GM12872 (cell line): ENCODE measurements around the gene UBAC1.

Experiments used
- TF ChIP-seq, protein P1 (sequence below): IDR thresholded peaks from 3 replicates; pipeline ENCODE4 v1.5.1; 2011; ENCODE audit warnings: low read depth, mild to moderate bottlenecking, low read length, moderate library complexity; ENCODE audit not compliant: insufficient read depth

Gene UBAC1

GRCh38 chr9:135906291-135907005 is 54.7 kb downstream of the UBAC1 start:
- TF ChIP-seq, protein P1, sequence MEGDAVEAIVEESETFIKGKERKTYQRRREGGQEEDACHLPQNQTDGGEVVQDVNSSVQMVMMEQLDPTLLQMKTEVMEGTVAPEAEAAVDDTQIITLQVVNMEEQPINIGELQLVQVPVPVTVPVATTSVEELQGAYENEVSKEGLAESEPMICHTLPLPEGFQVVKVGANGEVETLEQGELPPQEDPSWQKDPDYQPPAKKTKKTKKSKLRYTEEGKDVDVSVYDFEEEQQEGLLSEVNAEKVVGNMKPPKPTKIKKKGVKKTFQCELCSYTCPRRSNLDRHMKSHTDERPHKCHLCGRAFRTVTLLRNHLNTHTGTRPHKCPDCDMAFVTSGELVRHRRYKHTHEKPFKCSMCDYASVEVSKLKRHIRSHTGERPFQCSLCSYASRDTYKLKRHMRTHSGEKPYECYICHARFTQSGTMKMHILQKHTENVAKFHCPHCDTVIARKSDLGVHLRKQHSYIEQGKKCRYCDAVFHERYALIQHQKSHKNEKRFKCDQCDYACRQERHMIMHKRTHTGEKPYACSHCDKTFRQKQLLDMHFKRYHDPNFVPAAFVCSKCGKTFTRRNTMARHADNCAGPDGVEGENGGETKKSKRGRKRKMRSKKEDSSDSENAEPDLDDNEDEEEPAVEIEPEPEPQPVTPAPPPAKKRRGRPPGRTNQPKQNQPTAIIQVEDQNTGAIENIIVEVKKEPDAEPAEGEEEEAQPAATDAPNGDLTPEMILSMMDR, result no peak

DNA sequence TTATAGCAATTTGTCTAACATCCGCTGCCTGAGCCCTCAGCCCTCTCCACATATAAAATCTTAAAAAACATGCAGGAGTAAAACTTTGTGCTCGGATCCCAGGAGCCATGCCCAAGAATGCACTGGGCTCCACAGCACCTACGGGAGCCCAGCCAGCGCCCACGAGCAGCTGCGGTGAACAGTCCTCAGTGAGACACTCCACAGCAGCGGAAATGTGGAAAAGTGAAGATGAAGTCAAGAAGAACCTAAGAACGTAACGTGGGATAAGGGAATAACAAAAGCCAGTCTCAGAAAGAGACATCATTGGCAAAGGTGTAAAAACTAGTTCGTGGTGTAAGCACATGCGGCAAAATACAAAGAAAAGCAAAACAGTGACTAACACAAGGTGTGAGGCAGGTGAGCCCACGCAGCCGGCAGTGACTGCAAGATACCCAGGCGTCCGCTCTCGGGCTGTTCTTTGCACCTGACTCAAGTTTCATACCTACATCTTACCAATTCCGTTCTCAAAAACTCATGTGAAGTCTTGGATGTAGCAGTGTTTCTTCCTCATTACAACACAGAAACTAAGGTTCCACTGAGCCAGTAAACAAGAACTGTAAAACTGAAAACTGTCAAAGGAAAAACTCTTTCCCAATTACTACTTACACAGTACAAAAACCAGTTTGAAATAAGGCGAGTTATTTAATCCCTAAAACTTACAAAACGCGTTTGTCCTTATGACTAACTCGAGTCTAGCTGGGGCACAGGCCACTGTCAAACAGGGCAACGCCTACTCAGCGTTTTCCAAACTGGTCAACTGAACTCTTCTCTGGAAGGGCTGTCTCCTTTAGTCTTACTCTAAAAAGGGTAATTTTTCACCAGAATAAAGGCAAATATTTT is 55.6 kb downstream of the UBAC1 start:
- TF ChIP-seq, protein P1, result no peak

GRCh38 chr9:135903786-135904520 is 57.2 kb downstream of the UBAC1 start:
- TF ChIP-seq, protein P1, result no peak

DNA sequence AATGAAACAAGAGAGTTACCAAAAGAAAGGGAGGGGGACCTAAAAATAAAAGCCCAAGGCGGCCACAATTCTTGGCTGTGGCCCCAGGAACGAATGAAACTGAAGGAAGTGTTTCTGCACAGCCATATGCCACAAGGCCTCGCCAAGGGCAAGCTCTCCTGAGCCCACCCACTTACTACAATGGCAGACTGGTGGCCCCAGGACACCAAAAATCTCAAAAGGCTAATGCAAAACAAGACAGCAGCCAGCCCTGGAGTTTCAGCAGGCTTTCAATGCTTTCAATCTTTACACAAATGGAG is 57.9 kb downstream of the UBAC1 start:
- TF ChIP-seq, protein P1, result no peak

GRCh38 chr9:135902655-135903357 is 58.4 kb downstream of the UBAC1 start:
- TF ChIP-seq, protein P1, result no peak

DNA sequence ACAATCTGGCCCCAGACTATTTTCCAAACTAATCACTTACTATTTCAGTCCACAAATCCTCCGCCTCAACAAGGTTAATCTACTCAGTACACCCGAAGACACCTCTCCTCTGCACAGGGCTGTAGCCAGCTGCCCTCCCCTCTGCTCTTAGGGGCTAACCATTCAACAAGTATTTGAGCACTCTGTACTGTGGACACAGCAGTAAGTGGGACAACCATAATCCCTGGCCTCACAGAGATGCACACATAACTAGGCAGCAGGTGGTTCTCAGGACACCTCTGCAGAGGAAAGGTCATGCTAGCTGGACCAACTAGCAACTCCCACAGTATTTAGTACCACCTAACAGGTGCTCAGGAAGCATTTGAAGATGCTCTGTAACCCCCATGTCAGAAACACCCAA is 59.3 kb downstream of the UBAC1 start:
- TF ChIP-seq, protein P1, result no peak
